ENCODE results near the gene DUSP16. TPM values are rescaled to one million over a fixed set of nuclear protein-coding genes. Genes with fewer than 3 reads are reported as not detected.
A peak's percentile ranks its signal among the peaks of the same experiment; 100 is the strongest.

DUSP16 gene
- total RNA-seq, 5 donors from 2014 or later (not counting 1 experiment from before 2014, with no cell fraction given): 44.6 to 72.3 (median 61.0) TPM

DNA sequence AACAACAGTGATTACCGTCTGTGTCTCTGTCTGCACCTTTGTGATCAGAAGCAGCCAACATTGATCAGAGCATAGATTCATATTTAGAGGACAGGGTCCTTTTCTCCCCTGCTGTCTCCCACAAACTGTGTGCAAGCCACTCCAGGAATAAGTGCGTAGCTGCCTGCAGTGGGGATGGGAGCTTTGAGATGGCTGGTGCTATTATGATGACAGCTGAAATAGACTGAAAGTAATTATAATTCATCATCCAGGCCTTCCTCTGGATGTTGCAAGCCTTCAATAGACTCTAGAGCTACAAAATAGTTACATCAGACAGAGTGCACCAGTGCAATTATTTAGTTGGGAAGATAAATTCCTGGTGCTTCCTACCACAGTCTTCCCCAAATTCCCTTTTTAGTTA, 137.7 kb downstream of the DUSP16 start:
- H3K4me3 Mint-ChIP-seq: no peak overlapping the region
- DNase-seq: no peak
- Histone ChIP-seq H3K36me3 (ENCODE audit: control insufficient read depth in 2 of 2, extremely low read depth in 1 of 2, insufficient read depth in 1 of 2, low read length in 1 of 2) (no peaks in the 10 kb centered on the region), H3K4me1 (ENCODE audit: control insufficient read depth in 1 of 2, extremely low read depth in 1 of 2, insufficient read depth in 2 of 2, low read length in 2 of 2) (peaks cover 0 to 9% of the 10 kb centered on the region in 2 experiments), H3K27ac (ENCODE audit: low read length) (no peak overlapping the region), H3K27me3 (replicated peaks in 1 of 2; ENCODE audit: control insufficient read depth in 2 of 2, extremely low read depth in 1 of 2, insufficient read depth in 2 of 2, low read length in 1 of 2) (no peaks in the 10 kb centered on the region), H3K4me3 (ENCODE audit: control insufficient read depth in 1 of 2, extremely low read depth in 1 of 2, low read length in 1 of 2) (no peak overlapping the region), H3K9me3 (no peaks in the 10 kb centered on the region)
- CTCF ChIA-PET: interaction anchor here in 1 of 2 donors (0.6 kb wide), 1 partner anchor 30 kb away, joined by 6 read pairs; no protein-coding TSS in a partner anchor
- peaks cover 57% of the 10 kb centered on the region for H3K36me3 Mint-ChIP-seq
- ATAC-seq (replicated peaks in 1 of 4): no peak
- H3K9me3 Mint-ChIP-seq: peaks cover 10 to 23% (median 11%) of the 10 kb centered on the region in 3 donors
- peaks cover 22 to 40% (median 35%) of the 10 kb centered on the region in 3 donors for H3K4me1 Mint-ChIP-seq
- POLR2A ChIA-PET: no interaction called here
- no peaks in the 10 kb centered on the region for H3K27me3 Mint-ChIP-seq
- no CpG with 5 or more reads among the region's 2 CpGs for WGBS (ENCODE audit: insufficient coverage)
- H3K27ac Mint-ChIP-seq: peak overlapping the region in 1 of 2 donors; percentile 16

Other genes starting within 250 kb of the DUSP16 start
- 1 to 10 TPM in 2 of 5 donors, under 1 TPM in 3; 0.16 to 1.6 (median 0.96) TPM for gene MANSC1, start 212.6 kb downstream of the DUSP16 start, total RNA-seq
- gene BORCS5, start 205.8 kb downstream of the DUSP16 start, total RNA-seq: 10 to 100 TPM; 18.0 to 34.0 (median 25.5) TPM
- gene CREBL2, start 49.0 kb upstream of the DUSP16 start, total RNA-seq: 10 to 100 TPM; 24.4 to 37.2 (median 33.8) TPM
- gene GPR19, start 133.3 kb upstream of the DUSP16 start, total RNA-seq: 1 to 10 TPM; 1.7 to 5.2 (median 2.2) TPM
- gene CDKN1B, start 154.5 kb upstream of the DUSP16 start, total RNA-seq: 100 to 1,000 TPM; 170 to 246 (median 188) TPM
- 1 to 10 TPM in 4 of 5 donors, under 1 TPM in 1; 0.82 to 4.7 (median 3.8) TPM for gene APOLD1, start 222.8 kb upstream of the DUSP16 start, total RNA-seq